Lung (tissue), 12 donors: ENCODE results near the gene FOXP2. TPM values are rescaled to one million over a fixed set of nuclear protein-coding genes. Genes with fewer than 3 reads are reported as not detected.

Experiments used
- ATAC-seq: fragments of 200-7000 bp; cut with Tn5 transposase; one replicate; pipeline ENCODE4 v1.9.1; 2020; ENCODE audit warnings: moderate number of reproducible peaks; ENCODE audit not compliant: insufficient read depth, low FRiP score
- DNase-seq, 3 donors: peaks; one replicate each; pipeline ENCODE4 v3.0.0-alpha.2; 2013 to 2017
- H3K27ac ChIP-seq, 2 donors: one replicate each; pipeline ENCODE4 v1.5.1; 2013; ENCODE audit warnings: mild to moderate bottlenecking in 2 of 2, moderate library complexity in 2 of 2, control low read depth in 1 of 2, inconsistent platforms in 1 of 2, low read depth in 1 of 2, low read length in 1 of 2
- H3K27me3 ChIP-seq, 3 donors: one replicate each; pipeline ENCODE4 v1.5.1; 2013; ENCODE audit warnings: low read length in 2 of 3; ENCODE audit not compliant: control insufficient read depth in 3 of 3, insufficient read depth in 3 of 3
- H3K36me3 ChIP-seq, 4 donors: one replicate each; pipeline ENCODE4 v1.5.1; 2013; ENCODE audit warnings: low read length in 4 of 4, mild to moderate bottlenecking in 1 of 4, moderate library complexity in 1 of 4; ENCODE audit not compliant: control insufficient read depth in 4 of 4, insufficient read depth in 4 of 4
- H3K4me1 ChIP-seq, 5 donors: one replicate each; pipeline ENCODE4 v1.5.1; 2013; ENCODE audit warnings: low read length in 5 of 5, mild to moderate bottlenecking in 2 of 5, moderate library complexity in 1 of 5; ENCODE audit not compliant: control insufficient read depth in 5 of 5, insufficient read depth in 5 of 5
- H3K4me3 ChIP-seq: one replicate; pipeline ENCODE4 v1.5.1; 2013; ENCODE audit warnings: mild to moderate bottlenecking, control low read depth, moderate library complexity
- H3K9ac ChIP-seq, 2 donors: one replicate each; pipeline ENCODE4 v1.5.1; 2013; ENCODE audit warnings: low read length in 2 of 2, control low read depth in 1 of 2; ENCODE audit not compliant: insufficient read depth in 1 of 2
- H3K9me3 ChIP-seq, 4 donors: one replicate each; pipeline ENCODE4 v1.5.1; 2013; ENCODE audit warnings: low read length in 3 of 4, mild to moderate bottlenecking in 1 of 4, moderate library complexity in 1 of 4; ENCODE audit not compliant: control insufficient read depth in 4 of 4, insufficient read depth in 3 of 4
- WGBS, 2 donors: extraction: QIAGEN DNeasy Blood & Tissue Kit; methylation state at CpG; one replicate each; pipeline ENCODE4 v1.1.7; 2013; 5-methylcytosine and 5-hydroxymethylcytosine counted together
- polyA plus RNA-seq, 2 donors: library from polyadenylated mRNA; stranded (reverse); fragments of 200-250 nt; gene quantifications; one replicate each; pipeline ENCODE4 v1.2.1, GENCODE V29; 2013
- total RNA-seq, 2 donors: library from RNA; depleted of rRNA in 1 of 2; stranded (reverse); fragments of >200 nt in 1 of 2; gene quantifications; one replicate each; pipeline ENCODE4 v1.2.1, GENCODE V29; 2014 to 2021
- TF ChIP-seq, protein P1 (sequence below): IDR thresholded peaks from 2 replicates; pipeline ENCODE4 v1.5.1; 2012; ENCODE audit warnings: mild to moderate bottlenecking; ENCODE audit errors: control extremely low read depth, extremely low read depth
- donor health status: control.
- donor health status: control.
- donor health status: Bipolar disorder and iron deficiency.
- donor health status: healthy.
- donor health status: DM: yes; HTN: yes; CAD: no.

Gene FOXP2
- total and polyA plus RNA-seq, 4 donors = 0.93 to 49.3 (median 5.0) TPM

DNA sequence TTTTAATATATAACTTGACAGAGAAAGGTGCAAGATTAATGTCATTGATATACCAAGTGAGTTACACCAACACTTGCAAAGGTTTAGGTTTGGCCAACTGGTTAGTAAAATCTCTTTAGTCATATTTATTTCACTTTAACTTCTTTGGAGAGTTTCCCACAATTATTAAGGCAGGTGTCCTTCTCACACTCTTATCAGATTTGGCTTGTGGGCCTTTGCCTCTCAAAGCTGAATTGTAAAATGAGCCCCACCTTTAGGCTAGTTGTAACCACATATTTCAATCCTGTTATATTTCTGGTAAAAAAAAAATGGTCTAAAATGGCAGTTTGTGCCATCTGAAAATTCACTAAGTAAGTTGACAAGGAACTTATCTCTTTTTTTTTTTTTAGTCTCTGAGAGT is 26.6 kb upstream of the FOXP2 start:
- H3K9ac ChIP-seq = no peak overlapping the region
- H3K27me3 ChIP-seq = no peaks in the 10 kb centered on the region
- H3K4me3 ChIP-seq = no peak overlapping the region
- no peak overlapping the region for H3K27ac ChIP-seq
- ATAC-seq (no peak), DNase-seq (no peak)
- TF ChIP-seq, protein P1, sequence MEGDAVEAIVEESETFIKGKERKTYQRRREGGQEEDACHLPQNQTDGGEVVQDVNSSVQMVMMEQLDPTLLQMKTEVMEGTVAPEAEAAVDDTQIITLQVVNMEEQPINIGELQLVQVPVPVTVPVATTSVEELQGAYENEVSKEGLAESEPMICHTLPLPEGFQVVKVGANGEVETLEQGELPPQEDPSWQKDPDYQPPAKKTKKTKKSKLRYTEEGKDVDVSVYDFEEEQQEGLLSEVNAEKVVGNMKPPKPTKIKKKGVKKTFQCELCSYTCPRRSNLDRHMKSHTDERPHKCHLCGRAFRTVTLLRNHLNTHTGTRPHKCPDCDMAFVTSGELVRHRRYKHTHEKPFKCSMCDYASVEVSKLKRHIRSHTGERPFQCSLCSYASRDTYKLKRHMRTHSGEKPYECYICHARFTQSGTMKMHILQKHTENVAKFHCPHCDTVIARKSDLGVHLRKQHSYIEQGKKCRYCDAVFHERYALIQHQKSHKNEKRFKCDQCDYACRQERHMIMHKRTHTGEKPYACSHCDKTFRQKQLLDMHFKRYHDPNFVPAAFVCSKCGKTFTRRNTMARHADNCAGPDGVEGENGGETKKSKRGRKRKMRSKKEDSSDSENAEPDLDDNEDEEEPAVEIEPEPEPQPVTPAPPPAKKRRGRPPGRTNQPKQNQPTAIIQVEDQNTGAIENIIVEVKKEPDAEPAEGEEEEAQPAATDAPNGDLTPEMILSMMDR = no peak
- H3K4me1 ChIP-seq = peaks cover 0 to 4% (median 0%) of the 10 kb centered on the region in 5 donors
- no peaks in the 10 kb centered on the region for H3K9me3 ChIP-seq
- no peaks in the 10 kb centered on the region for H3K36me3 ChIP-seq

DNA sequence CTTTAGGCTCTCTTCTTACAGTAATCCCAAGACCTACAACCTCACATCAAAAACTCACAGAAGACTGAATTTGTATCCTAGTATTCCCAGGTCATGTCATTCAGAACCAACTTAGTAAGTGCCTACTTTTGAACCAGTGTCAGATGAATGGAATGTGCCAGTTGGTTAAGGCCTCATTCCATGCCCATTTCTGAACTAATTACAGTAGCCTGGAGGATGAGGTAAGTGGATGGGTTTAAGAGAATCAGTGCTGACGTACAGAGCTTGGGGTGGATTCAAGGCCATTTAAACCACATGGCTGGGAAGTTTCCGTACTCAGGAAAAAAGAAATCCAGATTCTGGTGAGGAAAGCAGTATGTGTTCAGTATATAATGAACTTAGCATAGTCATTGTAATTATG is 21.9 kb upstream of the FOXP2 start:
- Histone ChIP-seq H3K4me3 (no peak overlapping the region), H3K4me1 (no peaks in the 10 kb centered on the region), H3K27ac (no peak overlapping the region), H3K9me3 (no peaks in the 10 kb centered on the region), H3K9ac (no peak overlapping the region), H3K36me3 (no peaks in the 10 kb centered on the region), H3K27me3 (no peaks in the 10 kb centered on the region)
- ATAC-seq = no peak
- TF ChIP-seq, protein P1 = no peak
- 90 to 94% methylated on average over 2 of the region's 2 CpGs for WGBS, 2 donors
- DNase-seq = no peak

DNA sequence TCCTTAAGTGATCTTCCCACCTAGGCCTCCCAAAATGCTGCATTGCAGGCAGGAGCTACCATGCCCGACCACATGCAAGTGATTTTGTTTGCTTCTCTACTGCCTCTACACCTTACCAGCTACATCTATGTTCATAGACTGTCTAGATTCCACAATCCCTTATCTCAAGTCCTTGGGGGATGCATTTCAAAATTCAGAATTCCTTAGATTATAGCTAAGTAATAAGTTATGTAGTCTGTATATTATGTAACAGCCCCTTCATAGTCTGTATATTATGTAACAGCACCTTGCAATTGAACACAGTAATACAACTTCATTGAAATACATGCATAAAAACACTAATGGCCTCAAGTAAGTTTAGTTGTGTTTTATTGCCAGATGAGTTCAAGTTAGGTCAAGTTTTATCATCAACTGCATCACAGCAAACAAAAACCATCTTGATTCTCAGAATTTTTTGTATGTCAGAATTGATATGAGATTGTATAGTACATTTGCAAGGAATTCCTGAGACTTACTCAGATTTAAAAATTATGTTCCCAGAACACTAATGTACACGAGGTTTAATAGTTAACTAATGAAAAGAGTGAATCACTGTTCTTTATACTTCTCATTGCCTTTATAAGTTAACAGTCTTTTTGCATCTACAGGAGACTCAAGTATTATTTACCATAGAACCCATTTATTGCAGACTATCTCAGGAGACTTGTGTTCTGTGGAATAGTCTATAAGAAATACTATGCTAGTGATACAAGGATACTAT is 11.6 kb upstream of the FOXP2 start:
- ATAC-seq (no peak), DNase-seq (no peak)
- Histone ChIP-seq H3K27ac (no peak overlapping the region), H3K4me3 (no peak overlapping the region), H3K36me3 (no peaks in the 10 kb centered on the region), H3K27me3 (no peaks in the 10 kb centered on the region), H3K9me3 (no peaks in the 10 kb centered on the region), H3K4me1 (peaks cover 0 to 5% (median 0%) of the 10 kb centered on the region in 5 donors), H3K9ac (no peak overlapping the region)
- TF ChIP-seq, protein P1 = no peak
- 74 to 89% methylated on average over 2 of the region's 2 CpGs for WGBS, 2 donors

DNA sequence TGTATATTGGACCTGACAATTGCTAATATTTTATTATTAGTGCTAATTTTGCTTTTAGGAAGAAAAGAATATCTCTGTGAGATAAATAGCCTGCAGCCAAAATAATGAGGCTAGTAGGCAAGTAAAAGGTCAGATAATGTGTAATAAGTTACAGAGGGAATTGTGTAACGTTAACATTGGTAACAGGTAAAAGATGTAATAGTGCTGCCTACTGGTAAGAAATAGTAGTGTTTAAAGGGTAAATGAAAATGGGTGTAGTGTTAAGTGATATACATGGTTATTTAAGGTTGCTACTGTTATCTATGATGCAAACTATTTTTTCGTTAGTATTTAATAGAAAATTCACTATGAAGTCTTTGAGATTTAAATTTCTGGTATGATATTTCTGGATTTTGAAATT is 9.2 kb upstream of the FOXP2 start:
- TF ChIP-seq, protein P1 = no peak
- Histone ChIP-seq H3K9me3 (no peaks in the 10 kb centered on the region), H3K9ac (no peak overlapping the region), H3K36me3 (no peaks in the 10 kb centered on the region), H3K4me3 (no peak overlapping the region), H3K27ac (no peak overlapping the region), H3K4me1 (peaks cover 0 to 5% (median 0%) of the 10 kb centered on the region in 5 donors), H3K27me3 (no peaks in the 10 kb centered on the region)
- DNase-seq = no peak
- 26 to 40% methylated on average over 2 of the region's 2 CpGs for WGBS, 2 donors
- peak; percentile 56 for ATAC-seq
